SK-N-SH (cell line): ENCODE results near the gene MRPL9. TPM values are rescaled to one million over a fixed set of nuclear protein-coding genes. Genes with fewer than 3 reads are reported as not detected.

Source experiments
- CTCF ChIA-PET: fragments of 300-600, 350-600 bp; formaldehyde crosslinking; extraction: SDS; loops from one replicate; lab custom pipeline; 2021; lab: Yijun Ruan, JAX
- POLR2A ChIA-PET: fragments of 350-600 bp; sonication (Branson Sonifier 250); formaldehyde crosslinking; extraction: SDS; loops from one replicate; lab custom pipeline; 2020; ENCODE audit warnings: antibody characterized with exemption, inconsistent platforms; lab: Yijun Ruan, JAX
- DNase-seq: peaks from one replicate; pipeline ENCODE4 v3.0.0; 2012
- H2AFZ ChIP-seq: fragments of 200-600 bp; sonication (generic); 2 replicates; pipeline ENCODE4 v1.8.1; 2016; ENCODE audit warnings: antibody characterized with exemption, mild to moderate bottlenecking, low read depth
- H3F3A ChIP-seq: fragments of 200-600 bp; sonication (generic); replicated peaks from 2 replicates; pipeline ENCODE3; 2016; ENCODE audit warnings: antibody characterized with exemption, mild to moderate bottlenecking; ENCODE audit not compliant: insufficient read depth
- H3K27ac ChIP-seq, 2 experiments: fragments of 200-500 bp in 1 of 2; fragments of 200-600 bp in 1 of 2; sonication (Bioruptor generic) in 1 of 2; sonication (generic), shearing (Covaris generic) in 1 of 2; 2 replicates each; pipeline versions ENCODE4 v1.5.1 to v1.6.1; 2014 to 2016; ENCODE audit warnings: low read depth in 2 of 2, inconsistent platforms in 1 of 2, low read length in 1 of 2, mild to moderate bottlenecking in 1 of 2, mixed read lengths in 1 of 2
- H3K27me3 ChIP-seq: fragments of 200-600 bp; sonication (generic), shearing (Covaris generic); 2 replicates; pipeline ENCODE4 v1.6.1; 2016; ENCODE audit warnings: mixed run types; ENCODE audit not compliant: insufficient read depth
- H3K36me3 ChIP-seq, 2 experiments: fragments of 200-500 bp in 1 of 2; fragments of 200-600 bp in 1 of 2; sonication (Bioruptor generic) in 1 of 2; sonication (generic) in 1 of 2; replicated peaks in 1 of 2; 2 replicates each; pipeline versions ENCODE3 to v1.5.1; 2014 to 2016; ENCODE audit warnings: low read length in 1 of 2, mild to moderate bottlenecking in 1 of 2; ENCODE audit not compliant: insufficient read depth in 2 of 2, control insufficient read depth in 1 of 2
- H3K4me1 ChIP-seq, 2 experiments: fragments of 200-500 bp in 1 of 2; fragments of 200-600 bp in 1 of 2; sonication (Bioruptor generic) in 1 of 2; sonication (generic), shearing (Covaris generic) in 1 of 2; 2 replicates each; pipeline versions ENCODE4 v1.5.1 to v1.6.1; 2014 to 2016; ENCODE audit warnings: low read depth in 1 of 2, low read length in 1 of 2, mixed run types in 1 of 2; ENCODE audit not compliant: insufficient read depth in 2 of 2, control insufficient read depth in 1 of 2
- H3K4me2 ChIP-seq: fragments of 200-600 bp; sonication (generic), shearing (Covaris generic); 2 replicates; pipeline ENCODE4 v1.6.1; 2017; ENCODE audit warnings: mixed run types
- H3K4me3 ChIP-seq, 2 experiments: fragments of 200-500 bp in 1 of 2; fragments of 200-600 bp in 1 of 2; sonication (Bioruptor generic) in 1 of 2; sonication (generic), shearing (Covaris generic) in 1 of 2; 2 replicates each; pipeline versions ENCODE4 v1.5.1 to v1.8.1; 2014 to 2016; ENCODE audit warnings: low read depth in 2 of 2, inconsistent platforms in 1 of 2, low read length in 1 of 2, mild to moderate bottlenecking in 1 of 2, mixed read lengths in 1 of 2, moderate library complexity in 1 of 2
- H3K79me2 ChIP-seq: fragments of 200-600 bp; sonication (generic); 2 replicates; pipeline ENCODE4 v1.8.1; 2017; ENCODE audit warnings: mild to moderate bottlenecking; ENCODE audit not compliant: insufficient read depth
- H3K9ac ChIP-seq: fragments of 200-600 bp; sonication (generic); 2 replicates; pipeline ENCODE4 v1.6.1; 2017; ENCODE audit warnings: mixed run types
- H3K9me2 ChIP-seq: fragments of 200-600 bp; sonication (generic); 2 replicates; pipeline ENCODE4 v1.6.1; 2017; ENCODE audit warnings: mixed run types
- H3K9me3 ChIP-seq: fragments of 200-600 bp; sonication (generic); 2 replicates; pipeline ENCODE4 v1.6.1; 2017; ENCODE audit warnings: mixed run types, mild to moderate bottlenecking, moderate library complexity
- H4K20me1 ChIP-seq: fragments of 200-600 bp; sonication (generic); 2 replicates; pipeline ENCODE4 v1.6.1; 2017; ENCODE audit warnings: mild to moderate bottlenecking, mixed run types; ENCODE audit not compliant: insufficient read depth
- CHD2 ChIP-seq: fragments of 150-350 bp; IDR thresholded peaks from 2 replicates; pipeline ENCODE4 v1.6.1; 2018; ENCODE audit warnings: low read length; ENCODE audit not compliant: partially characterized antibody
- ELF1 ChIP-seq: IDR thresholded peaks from 2 replicates; pipeline ENCODE4 v1.4.0; 2012
- FOXM1 ChIP-seq: IDR thresholded peaks from 2 replicates; pipeline ENCODE4 v1.4.0; 2012; ENCODE audit warnings: low read depth, mild to moderate bottlenecking
- JUND ChIP-seq: IDR thresholded peaks from 2 replicates; pipeline ENCODE4 v1.4.0; 2012
- NRF1 ChIP-seq: IDR thresholded peaks from 2 replicates; pipeline ENCODE4 v1.6.1; 2012; ENCODE audit warnings: low read depth, mild to moderate bottlenecking, low read length
- RAD21 ChIP-seq: IDR thresholded peaks from 2 replicates; pipeline ENCODE4 v1.6.1; 2012; ENCODE audit warnings: mild to moderate bottlenecking, low read length
- RXRA ChIP-seq: IDR thresholded peaks from 2 replicates; pipeline ENCODE4 v1.4.0; 2012; ENCODE audit warnings: low read depth, mild to moderate bottlenecking, borderline replicate concordance
- SMC3 ChIP-seq: IDR thresholded peaks from 2 replicates; pipeline ENCODE4 v1.6.1; 2012; ENCODE audit warnings: low read depth, low read length, improper control_type of control experiment
- WGBS: methylation state at CpG from one replicate; pipeline ENCODE4 v1.1.6; 2017; ENCODE audit warnings: low lambda C conversion rate; 5-methylcytosine and 5-hydroxymethylcytosine counted together
- polyA plus RNA-seq, 3 experiments: library from polyadenylated mRNA; depleted of rRNA; stranded (reverse); fragments of >200 nt; gene quantifications; 2 replicates each; pipeline ENCODE4 v1.2.3, GENCODE V29; 2012
- TF ChIP-seq, protein P1 (sequence below): fragments of 150-350 bp; IDR thresholded peaks from 2 replicates; pipeline ENCODE4 v1.6.1; 2016; ENCODE audit warnings: mild to moderate bottlenecking, low read depth, low read length
- TF ChIP-seq, protein P2 (sequence below): fragments of 200-600 bp; sonication (generic); IDR thresholded peaks from 2 replicates; pipeline ENCODE4 v1.6.1; 2017; ENCODE audit warnings: antibody characterized with exemption, mild to moderate bottlenecking, moderate library complexity
- TF ChIP-seq, protein P3 (sequence below): IDR thresholded peaks from 2 replicates; pipeline ENCODE4 v1.6.1; 2012; ENCODE audit warnings: mild to moderate bottlenecking, low read depth, low read length, moderate library complexity
- TF ChIP-seq, protein P4 (sequence below): IDR thresholded peaks from 2 replicates; pipeline ENCODE4; 2012

Gene MRPL9
- polyA plus RNA-seq, 1 of the 3 experiments (the other 2 are of a cell fraction): 76.2 TPM

DNA sequence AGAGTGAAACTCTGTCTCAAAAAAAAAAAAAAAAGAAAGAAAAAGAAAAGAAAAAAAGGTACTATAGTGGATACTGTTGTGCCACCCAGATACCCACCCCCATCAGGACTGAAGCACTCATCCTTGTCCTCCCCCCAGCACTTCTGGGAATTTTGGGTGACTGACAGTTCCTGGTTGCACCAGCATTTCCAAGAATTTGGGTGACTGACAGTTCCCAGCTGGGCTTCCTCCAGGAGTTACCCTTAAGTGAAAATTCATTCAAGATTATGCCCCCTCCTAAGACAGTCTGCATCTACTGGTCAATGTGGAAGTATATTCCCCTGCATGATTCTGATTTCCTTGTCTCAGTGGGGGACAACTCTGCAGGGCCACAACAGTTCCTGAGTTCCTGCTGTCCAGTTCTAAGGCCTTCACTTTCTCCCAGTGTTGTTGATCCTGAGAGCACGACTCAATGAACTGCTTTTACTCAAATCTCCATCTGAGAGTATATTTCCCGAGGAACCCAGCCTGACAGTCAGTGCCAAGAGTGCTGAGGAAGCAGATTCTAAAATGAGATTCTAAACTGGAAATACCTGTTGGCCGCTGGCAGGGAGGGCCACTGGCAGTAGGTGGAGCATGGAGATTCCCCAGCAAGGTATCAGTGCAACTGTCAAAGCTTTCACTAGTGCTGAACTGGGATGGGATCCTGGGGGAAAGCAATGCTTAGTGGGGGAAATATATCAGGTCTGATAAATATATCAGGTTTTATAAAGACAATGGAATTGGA is 23.5 kb downstream of the MRPL9 start:
- Histone ChIP-seq H3K4me1 (peaks cover 0 to 2% of the 10 kb centered on the region in 2 experiments; a peak in 1 of 4 replicates), H3K4me2 (no peak overlapping the region), H3F3A (no peaks in the 10 kb centered on the region), H3K9ac (no peak overlapping the region), H3K9me3 (no peaks in the 10 kb centered on the region), H3K27me3 (peaks cover 25% of the 10 kb centered on the region; the same call in 1 of the 2 replicates), H3K4me3 (0 out of 4 replicates have a peak overlapping the region, but pooled peaks of 1 of the 2 experiments have one; percentile 7), H3K36me3 (no peaks in the 10 kb centered on the region), H3K9me2 (no peaks in the 10 kb centered on the region), H3K79me2 (no peaks in the 10 kb centered on the region), H3K27ac (no peak overlapping the region), H4K20me1 (no peaks in the 10 kb centered on the region), H2AFZ (no peak overlapping the region)
- ChIA-PET CTCF (interaction anchor here (1.6 to 3.3 kb wide), 2 partner anchors 96 to 205 kb away, joined by 4 to 12 read pairs; no protein-coding TSS in a partner anchor), POLR2A (no interaction called here)
- DNase-seq: no peak
- 38% methylated on average over 3 of the region's 3 CpGs for WGBS
- TF ChIP-seq, protein P1, sequence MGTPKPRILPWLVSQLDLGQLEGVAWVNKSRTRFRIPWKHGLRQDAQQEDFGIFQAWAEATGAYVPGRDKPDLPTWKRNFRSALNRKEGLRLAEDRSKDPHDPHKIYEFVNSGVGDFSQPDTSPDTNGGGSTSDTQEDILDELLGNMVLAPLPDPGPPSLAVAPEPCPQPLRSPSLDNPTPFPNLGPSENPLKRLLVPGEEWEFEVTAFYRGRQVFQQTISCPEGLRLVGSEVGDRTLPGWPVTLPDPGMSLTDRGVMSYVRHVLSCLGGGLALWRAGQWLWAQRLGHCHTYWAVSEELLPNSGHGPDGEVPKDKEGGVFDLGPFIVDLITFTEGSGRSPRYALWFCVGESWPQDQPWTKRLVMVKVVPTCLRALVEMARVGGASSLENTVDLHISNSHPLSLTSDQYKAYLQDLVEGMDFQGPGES: no peak
- TF ChIP-seq, protein P2, sequence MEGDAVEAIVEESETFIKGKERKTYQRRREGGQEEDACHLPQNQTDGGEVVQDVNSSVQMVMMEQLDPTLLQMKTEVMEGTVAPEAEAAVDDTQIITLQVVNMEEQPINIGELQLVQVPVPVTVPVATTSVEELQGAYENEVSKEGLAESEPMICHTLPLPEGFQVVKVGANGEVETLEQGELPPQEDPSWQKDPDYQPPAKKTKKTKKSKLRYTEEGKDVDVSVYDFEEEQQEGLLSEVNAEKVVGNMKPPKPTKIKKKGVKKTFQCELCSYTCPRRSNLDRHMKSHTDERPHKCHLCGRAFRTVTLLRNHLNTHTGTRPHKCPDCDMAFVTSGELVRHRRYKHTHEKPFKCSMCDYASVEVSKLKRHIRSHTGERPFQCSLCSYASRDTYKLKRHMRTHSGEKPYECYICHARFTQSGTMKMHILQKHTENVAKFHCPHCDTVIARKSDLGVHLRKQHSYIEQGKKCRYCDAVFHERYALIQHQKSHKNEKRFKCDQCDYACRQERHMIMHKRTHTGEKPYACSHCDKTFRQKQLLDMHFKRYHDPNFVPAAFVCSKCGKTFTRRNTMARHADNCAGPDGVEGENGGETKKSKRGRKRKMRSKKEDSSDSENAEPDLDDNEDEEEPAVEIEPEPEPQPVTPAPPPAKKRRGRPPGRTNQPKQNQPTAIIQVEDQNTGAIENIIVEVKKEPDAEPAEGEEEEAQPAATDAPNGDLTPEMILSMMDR: no peak
- TF ChIP-seq SMC3: no peak
- no peak for TF ChIP-seq NRF1
- TF ChIP-seq CHD2: no peak
- TF ChIP-seq RAD21: no peak
- no peak for TF ChIP-seq FOXM1
- TF ChIP-seq ELF1: no peak
- TF ChIP-seq RXRA: no peak
- TF ChIP-seq, protein P3, sequence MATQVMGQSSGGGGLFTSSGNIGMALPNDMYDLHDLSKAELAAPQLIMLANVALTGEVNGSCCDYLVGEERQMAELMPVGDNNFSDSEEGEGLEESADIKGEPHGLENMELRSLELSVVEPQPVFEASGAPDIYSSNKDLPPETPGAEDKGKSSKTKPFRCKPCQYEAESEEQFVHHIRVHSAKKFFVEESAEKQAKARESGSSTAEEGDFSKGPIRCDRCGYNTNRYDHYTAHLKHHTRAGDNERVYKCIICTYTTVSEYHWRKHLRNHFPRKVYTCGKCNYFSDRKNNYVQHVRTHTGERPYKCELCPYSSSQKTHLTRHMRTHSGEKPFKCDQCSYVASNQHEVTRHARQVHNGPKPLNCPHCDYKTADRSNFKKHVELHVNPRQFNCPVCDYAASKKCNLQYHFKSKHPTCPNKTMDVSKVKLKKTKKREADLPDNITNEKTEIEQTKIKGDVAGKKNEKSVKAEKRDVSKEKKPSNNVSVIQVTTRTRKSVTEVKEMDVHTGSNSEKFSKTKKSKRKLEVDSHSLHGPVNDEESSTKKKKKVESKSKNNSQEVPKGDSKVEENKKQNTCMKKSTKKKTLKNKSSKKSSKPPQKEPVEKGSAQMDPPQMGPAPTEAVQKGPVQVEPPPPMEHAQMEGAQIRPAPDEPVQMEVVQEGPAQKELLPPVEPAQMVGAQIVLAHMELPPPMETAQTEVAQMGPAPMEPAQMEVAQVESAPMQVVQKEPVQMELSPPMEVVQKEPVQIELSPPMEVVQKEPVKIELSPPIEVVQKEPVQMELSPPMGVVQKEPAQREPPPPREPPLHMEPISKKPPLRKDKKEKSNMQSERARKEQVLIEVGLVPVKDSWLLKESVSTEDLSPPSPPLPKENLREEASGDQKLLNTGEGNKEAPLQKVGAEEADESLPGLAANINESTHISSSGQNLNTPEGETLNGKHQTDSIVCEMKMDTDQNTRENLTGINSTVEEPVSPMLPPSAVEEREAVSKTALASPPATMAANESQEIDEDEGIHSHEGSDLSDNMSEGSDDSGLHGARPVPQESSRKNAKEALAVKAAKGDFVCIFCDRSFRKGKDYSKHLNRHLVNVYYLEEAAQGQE: no peak
- no peak for TF ChIP-seq JUND
- TF ChIP-seq, protein P4, sequence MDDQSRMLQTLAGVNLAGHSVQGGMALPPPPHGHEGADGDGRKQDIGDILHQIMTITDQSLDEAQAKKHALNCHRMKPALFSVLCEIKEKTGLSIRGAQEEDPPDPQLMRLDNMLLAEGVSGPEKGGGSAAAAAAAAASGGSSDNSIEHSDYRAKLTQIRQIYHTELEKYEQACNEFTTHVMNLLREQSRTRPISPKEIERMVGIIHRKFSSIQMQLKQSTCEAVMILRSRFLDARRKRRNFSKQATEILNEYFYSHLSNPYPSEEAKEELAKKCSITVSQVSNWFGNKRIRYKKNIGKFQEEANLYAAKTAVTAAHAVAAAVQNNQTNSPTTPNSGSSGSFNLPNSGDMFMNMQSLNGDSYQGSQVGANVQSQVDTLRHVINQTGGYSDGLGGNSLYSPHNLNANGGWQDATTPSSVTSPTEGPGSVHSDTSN: no peak
